Activated CD4-positive, alpha-beta T cell treated with anti-CD3 and anti-CD28 coated beads, Interleukin-2, Interleukin-4, amounts not matched to agents 100 ng/mL and 50 ng/mL, durations not matched to agents 16 hours and 8 hours (primary cell): ENCODE data around the gene FAM240A.

Experiments used
- DNase-seq: peaks from one replicate; pipeline ENCODE4 v3.0.0-alpha.2; 2020; ENCODE audit warnings: low spot score

The FAM240A gene

GRCh38 chr3:46626039-46626438, 13.7 kb downstream of the FAM240A start:
- DNase-seq, result no peak

- DNase-seq, result no peak
These were observed 14.8 kb downstream of the FAM240A start for GRCh38 chr3:46627078-46627477.

GRCh38 chr3:46628901-46629369, 16.6 kb downstream of the FAM240A start:
- no peak for DNase-seq

- peak; percentile 77 for DNase-seq
These were observed 17.5 kb downstream of the FAM240A start for GRCh38 chr3:46629551-46630517.

- DNase-seq, result no peak
These were observed 20.5 kb downstream of the FAM240A start for GRCh38 chr3:46632792-46633191.

GRCh38 chr3:46634856-46635255, 22.5 kb downstream of the FAM240A start:
- DNase-seq, result no peak

GRCh38 chr3:46639221-46639620, 26.9 kb downstream of the FAM240A start:
- no peak for DNase-seq

GRCh38 chr3:46640927-46641326, 28.6 kb downstream of the FAM240A start:
- DNase-seq, result no peak

GRCh38 chr3:46642971-46643370, 30.6 kb downstream of the FAM240A start:
- no peak for DNase-seq

- DNase-seq, result no peak
These were observed 31.4 kb downstream of the FAM240A start for GRCh38 chr3:46643701-46644100.

- no peak for DNase-seq
These were observed 34.4 kb downstream of the FAM240A start for GRCh38 chr3:46646700-46647099.

GRCh38 chr3:46648096-46648495, 35.8 kb downstream of the FAM240A start:
- DNase-seq, result no peak

- no peak for DNase-seq
These were observed 37.1 kb downstream of the FAM240A start for GRCh38 chr3:46649436-46649835.

- no peak for DNase-seq
These were observed 38.8 kb downstream of the FAM240A start for GRCh38 chr3:46651084-46651483.

GRCh38 chr3:46655271-46655670, 42.9 kb downstream of the FAM240A start:
- no peak for DNase-seq

GRCh38 chr3:46656778-46657556, 44.6 kb downstream of the FAM240A start:
- no peak for DNase-seq

- DNase-seq, result no peak
These were observed 47.0 kb downstream of the FAM240A start for GRCh38 chr3:46659285-46659684.

GRCh38 chr3:46660003-46660402, 47.7 kb downstream of the FAM240A start:
- no peak for DNase-seq

- DNase-seq, result no peak
These were observed 48.5 kb downstream of the FAM240A start for GRCh38 chr3:46660543-46661523.

- no peak for DNase-seq
These were observed 49.7 kb downstream of the FAM240A start for GRCh38 chr3:46661776-46662766.
